NCI-H1417 (cell line): ENCODE measurements around the gene AGFG1.
"Not testable (repeated sequence)": the region's sequence is repeated elsewhere in the genome, so short reads cannot be mapped to it uniquely, and the experiment has no call there.

Experiments used
- DNase-seq, 3 experiments: peaks; one replicate each; lab custom pipeline; 2025; lab: John Stamatoyannopoulos, UW

Gene AGFG1

GRCh38 chr2:227499627-227500300 is 27.8 kb downstream of the AGFG1 start:
- DNase-seq = no peak

DNA sequence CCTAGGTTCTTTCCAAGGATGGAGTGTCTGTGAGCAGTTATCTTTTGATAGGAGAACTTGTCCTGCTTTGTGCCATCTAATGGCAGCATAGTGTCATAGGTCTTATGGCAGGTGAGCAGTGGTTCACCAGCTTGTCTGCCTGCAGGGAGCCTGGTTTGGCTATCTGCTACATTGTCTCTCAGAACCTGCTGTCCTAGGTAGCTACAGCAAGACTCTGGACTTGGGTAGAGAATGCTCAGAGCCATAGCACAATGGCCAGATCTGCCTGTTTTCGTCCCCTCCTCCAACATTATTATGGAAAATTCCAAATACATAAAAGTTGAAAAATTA is 28.3 kb downstream of the AGFG1 start:
- DNase-seq = no peak

DNA sequence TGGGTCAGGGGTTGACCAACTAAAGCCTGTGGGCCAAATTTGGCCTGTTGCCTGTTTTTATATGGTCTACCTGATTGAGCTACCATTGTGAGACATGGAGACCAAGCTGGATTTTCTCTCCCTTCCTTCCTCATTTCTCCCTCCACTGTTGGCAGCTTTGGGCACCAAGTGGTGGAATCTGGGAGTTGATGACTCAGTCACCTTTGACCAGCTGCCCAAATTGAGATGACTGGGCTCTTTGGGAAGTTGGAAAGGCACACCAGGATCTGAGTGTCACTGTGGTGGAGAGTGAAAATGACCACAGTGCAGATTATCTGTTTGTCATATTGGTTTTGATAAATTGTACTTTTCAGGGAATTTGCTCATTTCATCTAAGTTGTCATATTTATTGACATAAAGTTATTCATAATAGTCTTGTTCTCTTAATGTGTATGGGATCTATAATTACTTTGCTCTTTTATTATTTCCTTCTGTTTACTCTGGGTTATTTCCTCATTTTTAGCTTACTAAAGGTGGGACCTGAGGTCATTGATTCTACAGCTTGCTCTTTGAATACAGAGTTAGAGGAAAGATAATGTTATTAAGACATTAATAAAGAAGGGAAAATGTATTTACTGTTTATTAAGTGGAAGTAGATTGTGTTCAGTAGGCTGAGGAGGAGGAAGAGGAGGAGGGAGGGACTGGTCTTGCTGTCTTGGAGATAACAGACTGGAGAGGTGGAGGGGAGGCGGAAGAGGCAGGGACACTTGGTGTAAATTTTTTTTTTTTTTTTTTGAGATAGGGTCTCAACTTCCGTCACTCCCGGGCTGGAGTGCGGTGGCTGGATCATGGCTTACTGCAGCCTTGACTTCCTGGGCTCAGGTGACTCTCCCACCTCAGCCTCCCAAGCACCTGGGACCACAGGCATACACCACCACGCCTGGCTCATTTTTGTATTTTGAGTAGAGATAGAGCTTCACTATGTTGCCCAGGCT is 31.8 kb downstream of the AGFG1 start:
- peak in 1 of 3 experiments; percentile 44 for DNase-seq

GRCh38 chr2:227504700-227505099 is 32.7 kb downstream of the AGFG1 start:
- DNase-seq = peak in 2 of 3 experiments; percentile 7 to 18

DNA sequence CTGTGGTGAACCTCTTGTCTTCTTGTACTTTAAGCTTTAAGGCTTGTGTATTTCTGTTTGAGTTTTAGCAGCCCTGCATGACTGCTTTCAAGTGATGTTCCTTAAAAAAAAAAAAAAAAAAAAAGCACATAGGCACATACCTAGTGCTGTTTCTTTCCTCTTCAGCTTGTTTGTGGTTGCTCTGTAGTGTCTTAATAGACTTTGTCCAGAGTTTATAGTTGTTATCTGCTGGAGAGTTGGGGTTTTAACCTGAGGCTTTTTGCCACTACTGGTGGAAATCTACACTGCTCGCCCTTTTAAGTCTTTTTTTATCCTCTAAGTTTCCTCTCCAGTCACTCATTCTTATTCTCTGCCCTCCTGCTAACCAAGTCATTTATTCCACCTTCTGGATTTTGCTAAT is 34.5 kb downstream of the AGFG1 start:
- DNase-seq = peak in 1 of 3 experiments; percentile 3

GRCh38 chr2:227507963-227508362 is 36.0 kb downstream of the AGFG1 start:
- DNase-seq = no peak

DNA sequence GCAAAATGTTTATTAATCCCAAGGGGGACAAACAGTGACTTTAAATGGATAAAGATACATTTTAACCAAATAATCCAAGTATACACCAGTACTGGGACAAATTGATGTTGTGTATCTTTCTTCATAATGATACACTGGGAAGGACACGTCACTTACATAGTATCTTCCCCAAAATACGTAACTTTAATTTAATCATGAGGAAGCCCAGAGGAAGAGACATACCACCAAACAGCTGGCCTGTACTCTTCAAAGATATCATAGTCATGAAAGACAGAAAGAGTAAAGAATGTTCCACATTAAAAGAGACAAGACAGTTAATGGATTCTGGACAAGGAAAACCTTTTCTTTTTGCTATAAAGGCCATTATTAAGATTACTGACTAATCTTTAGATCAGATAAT is 37.1 kb downstream of the AGFG1 start:
- DNase-seq = no peak

GRCh38 chr2:227509824-227510619 is 38.1 kb downstream of the AGFG1 start:
- no peak for DNase-seq

DNA sequence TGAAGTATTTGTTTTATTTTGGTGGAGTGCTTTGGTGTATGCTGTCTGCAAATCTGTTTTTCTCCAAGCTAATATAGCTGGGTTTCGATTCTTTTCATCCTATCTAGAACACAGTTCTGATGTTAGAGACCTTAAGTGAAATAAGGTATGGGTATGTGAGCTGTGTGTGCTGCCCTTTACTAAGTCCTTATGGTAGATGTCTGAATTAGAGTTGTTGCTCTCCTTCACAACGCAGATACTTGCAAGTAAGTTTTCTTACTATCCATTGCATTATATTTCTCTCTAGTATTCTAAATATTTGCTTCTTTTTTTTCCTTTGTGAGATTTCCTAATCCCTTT is 38.6 kb downstream of the AGFG1 start:
- DNase-seq = no peak

GRCh38 chr2:227511239-227511930 is 39.4 kb downstream of the AGFG1 start:
- no peak for DNase-seq

DNA sequence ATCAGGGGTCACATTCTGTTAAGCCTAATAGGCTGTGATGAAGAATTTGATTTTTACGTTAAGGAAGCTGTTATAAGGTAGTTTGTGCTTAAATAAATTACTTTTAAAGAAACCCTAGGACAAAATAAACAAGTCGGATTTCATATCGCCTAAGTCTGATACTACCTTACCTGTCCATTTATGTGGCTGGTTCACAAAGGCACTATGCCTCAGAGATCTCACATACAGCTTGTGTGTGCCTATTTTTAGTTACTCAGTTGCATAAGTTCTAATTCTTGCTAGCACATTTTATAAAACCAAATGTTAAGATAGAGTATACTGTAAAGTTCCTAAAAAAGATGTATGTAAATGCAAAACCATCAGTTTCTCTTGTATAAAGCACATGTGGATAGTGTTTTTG is 40.0 kb downstream of the AGFG1 start:
- DNase-seq = no peak

DNA sequence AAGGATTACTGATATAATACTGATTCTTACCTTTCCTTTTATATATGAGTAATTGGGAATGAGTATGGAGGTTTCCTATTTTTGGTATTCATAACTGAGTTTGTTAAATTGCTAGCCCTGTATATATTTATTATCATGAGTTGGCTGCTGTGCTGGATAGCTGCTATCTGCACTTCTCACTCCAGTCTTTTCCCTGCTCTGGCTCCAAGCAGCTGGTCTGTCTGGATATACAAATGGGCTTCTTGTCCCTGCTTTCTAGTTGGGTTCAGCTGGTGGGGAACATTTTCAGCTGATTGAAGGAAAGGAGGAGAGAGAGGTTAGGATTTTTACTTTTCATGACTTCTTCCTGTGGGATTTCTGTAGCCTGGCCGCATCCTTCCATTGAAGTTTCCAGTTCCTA is 41.2 kb downstream of the AGFG1 start:
- DNase-seq = no peak

- DNase-seq = no peak
These were observed 43.8 kb downstream of the AGFG1 start for GRCh38 chr2:227515742-227516141.

GRCh38 chr2:227517724-227518123 is 45.8 kb downstream of the AGFG1 start:
- DNase-seq = no peak

- DNase-seq = not testable (repeated sequence)
These were observed 46.4 kb downstream of the AGFG1 start for GRCh38 chr2:227518278-227518865.

- DNase-seq = not testable (repeated sequence)
These were observed 49.2 kb downstream of the AGFG1 start for GRCh38 chr2:227521178-227521577.

GRCh38 chr2:227524665-227525064 is 52.7 kb downstream of the AGFG1 start:
- DNase-seq = no peak

- no peak for DNase-seq
These were observed 55.4 kb downstream of the AGFG1 start for GRCh38 chr2:227527351-227527750.

GRCh38 chr2:227528803-227529202 is 56.8 kb downstream of the AGFG1 start:
- no peak for DNase-seq

GRCh38 chr2:227529871-227530270 is 57.9 kb downstream of the AGFG1 start:
- DNase-seq = no peak

- DNase-seq = no peak
These were observed 62.8 kb downstream of the AGFG1 start for GRCh38 chr2:227534714-227535113.

DNA sequence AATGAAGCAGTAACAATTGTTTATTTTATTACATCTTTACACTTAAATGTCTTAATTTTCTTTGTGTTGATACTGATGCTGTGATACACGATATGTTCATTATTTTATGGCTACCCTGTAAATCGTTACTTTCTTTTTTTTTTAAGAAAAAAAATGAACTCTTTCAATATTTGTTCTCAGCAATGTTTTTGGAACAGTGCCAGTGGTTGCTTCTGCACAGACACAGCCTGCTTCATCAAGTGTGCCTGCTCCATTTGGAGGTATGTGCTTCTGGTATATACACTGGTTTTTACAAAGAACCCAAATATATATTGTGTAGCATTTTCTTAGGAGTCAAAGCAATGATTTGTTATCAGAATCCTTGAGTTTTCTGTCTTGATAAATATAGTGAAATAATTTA is 64.5 kb downstream of the AGFG1 start:
- peak in 1 of 3 experiments; percentile 36 for DNase-seq
